Breast epithelium (tissue), 3 donors: ENCODE measurements around the gene TTBK2.

Experiments used
- CTCF ChIP-seq, 3 donors: fragments of 450-650 bp; IDR thresholded peaks; one replicate each; pipeline ENCODE4 v1.5.1; 2016 to 2017; ENCODE audit warnings: antibody characterized with exemption in 3 of 3, mild to moderate bottlenecking in 3 of 3, moderate library complexity in 3 of 3
- POLR2A ChIP-seq: fragments of 450-650 bp; IDR thresholded peaks from one replicate; pipeline ENCODE4 v1.6.1; 2016; ENCODE audit warnings: antibody characterized with exemption, mild to moderate bottlenecking, moderate library complexity

GRCh38 chr15:42772144-42772543 is 148.4 kb downstream of the TTBK2 start:
- TF ChIP-seq CTCF (IDR thresholded peaks at IDR 0.05) (no peak), POLR2A (no peak)
